Pancreas (tissue), 10 donors: Measurements from ENCODE around the gene PPM1A. TPM values are rescaled to one million over a fixed set of nuclear protein-coding genes. Genes with fewer than 3 reads are reported as not detected.

Experiments used
- ATAC-seq, 4 donors: fragments of 200-7000 bp; cut with Tn5 transposase; one replicate each; pipeline versions ENCODE4 v1.8.0 to v1.9.1; 2020; ENCODE audit warnings: mild to moderate bottlenecking in 4 of 4, moderate library complexity in 4 of 4
- DNase-seq, 6 donors: peaks; one replicate each; pipeline ENCODE4 v3.0.0-alpha.2; 2020
- FAIRE-seq: peaks from 2 replicates; lab custom pipeline; 2012; peaks lifted over from hg19 to GRCh38; lab: Jason Lieb, UNC
- H3K27ac ChIP-seq, 4 donors: fragments of 200-600 bp; sonication (generic); 1 replicate in 3 of 4; 2 replicates in 1 of 4; pipeline versions ENCODE4 v1.5.0 to v1.8.0; 2020
- H3K27me3 ChIP-seq, 4 donors: fragments of 200-600 bp; one replicate each; pipeline ENCODE4 v1.8.0; 2021
- H3K36me3 ChIP-seq, 3 donors: fragments of 200-600 bp; sonication (generic) in 1 of 3; one replicate each; pipeline versions ENCODE4 v1.5.0 to v1.8.0; 2020 to 2021
- H3K4me1 ChIP-seq, 3 donors: fragments of 200-600 bp; one replicate each; pipeline ENCODE4 v1.8.0; 2021
- H3K4me3 ChIP-seq, 4 donors: fragments of 200-600 bp; sonication (generic) in 2 of 4; one replicate each; pipeline versions ENCODE4 v1.5.0 to v1.8.0; 2020 to 2021
- H3K9me3 ChIP-seq, 4 donors: fragments of 200-600 bp; one replicate each; pipeline ENCODE4 v1.8.0; 2021
- WGBS, 2 donors: extraction: QIAGEN DNeasy Blood & Tissue Kit; methylation state at CpG; one replicate each; pipeline ENCODE4 v1.1.7; 2013; 5-methylcytosine and 5-hydroxymethylcytosine counted together
- intact Hi-C, 3 donors: fragments of 100-400 bp; cut with DNase I; formaldehyde crosslinking; loops; one replicate each; pipeline versions ENCODE4 v1.11.1 to v1.14.2; 2022
- polyA plus RNA-seq, 2 donors: library from polyadenylated mRNA; stranded (reverse); fragments of 200-250 nt; gene quantifications; one replicate each; pipeline ENCODE4 v1.2.3, GENCODE V29; 2013
- total RNA-seq, 6 donors: library from RNA; stranded (reverse); fragmentation: NEBNext Ultra II Directional in 4 of 6; extraction: Animal tissue kit (Norgen Biotek cat#: 25700) in 4 of 6; gene quantifications; one replicate each; pipeline versions ENCODE4 v1.2.1 to v1.2.4, GENCODE V29; 2021 to 2023
- TF ChIP-seq, protein P1 (sequence below), 4 donors: fragments of 200-600 bp; sonication (generic) in 3 of 4; IDR thresholded peaks; one replicate each; pipeline versions ENCODE4 v1.5.0 to v1.8.0; 2021; ENCODE audit warnings: antibody characterized with exemption in 4 of 4
- donor health status: healthy with polysubstance abuse.
- donor health status: DM: no; HTN: no; CAD: no; lungs with moderate emphysema.
- donor health status: DM: no; HTN: no; CAD: no.
- donor health status: control.
- donor health status: control.
- donor health status: Bipolar disorder and iron deficiency.
- donor health status: DM: yes; HTN: yes; CAD: no.
- donor health status: DM: no; HTN: no; CAD: no.
- donor health status: DM: no; HTN: no; CAD: no.
- donor health status: DM: yes; HTN: yes; CAD: no.

The PPM1A gene
- total and polyA plus RNA-seq, 8 donors: 10.0 to 32.3 (median 23.7) TPM

DNA sequence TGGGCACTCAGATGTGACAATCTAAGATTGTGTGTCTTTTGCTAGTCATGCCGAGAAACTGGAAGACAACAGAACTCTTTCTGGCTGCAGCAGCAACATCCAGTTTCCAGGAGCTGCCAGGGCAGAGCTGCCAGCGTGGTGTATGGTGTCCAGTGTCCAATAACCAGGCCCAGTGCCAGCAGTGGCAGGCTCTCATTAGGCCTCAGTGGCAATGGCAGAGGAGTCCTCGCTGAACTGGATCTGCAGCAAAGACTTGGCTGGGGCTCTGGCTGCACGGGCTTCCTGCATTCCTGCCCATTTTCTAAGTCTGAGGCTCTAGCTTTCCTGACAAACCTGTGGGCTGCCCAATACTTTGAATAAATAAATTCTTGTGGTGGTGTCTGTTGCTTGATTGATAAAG is 26.2 kb upstream of the PPM1A start:
- ATAC-seq: peak; percentile 78 to 93 (median 86)
- DNase-seq: peak; percentile 49 to 74 (median 66)
- WGBS, 2 donors: 29 to 34% methylated on average over 4 of the region's 4 CpGs
- no peaks in the 10 kb centered on the region for H3K36me3 ChIP-seq
- H3K27ac ChIP-seq: no peak overlapping the region
- no peaks in the 10 kb centered on the region for H3K4me1 ChIP-seq
- no peaks in the 10 kb centered on the region for H3K9me3 ChIP-seq
- FAIRE-seq: no peak
- H3K27me3 ChIP-seq: no peaks in the 10 kb centered on the region
- intact Hi-C loops: no loop called here
- TF ChIP-seq, protein P1, sequence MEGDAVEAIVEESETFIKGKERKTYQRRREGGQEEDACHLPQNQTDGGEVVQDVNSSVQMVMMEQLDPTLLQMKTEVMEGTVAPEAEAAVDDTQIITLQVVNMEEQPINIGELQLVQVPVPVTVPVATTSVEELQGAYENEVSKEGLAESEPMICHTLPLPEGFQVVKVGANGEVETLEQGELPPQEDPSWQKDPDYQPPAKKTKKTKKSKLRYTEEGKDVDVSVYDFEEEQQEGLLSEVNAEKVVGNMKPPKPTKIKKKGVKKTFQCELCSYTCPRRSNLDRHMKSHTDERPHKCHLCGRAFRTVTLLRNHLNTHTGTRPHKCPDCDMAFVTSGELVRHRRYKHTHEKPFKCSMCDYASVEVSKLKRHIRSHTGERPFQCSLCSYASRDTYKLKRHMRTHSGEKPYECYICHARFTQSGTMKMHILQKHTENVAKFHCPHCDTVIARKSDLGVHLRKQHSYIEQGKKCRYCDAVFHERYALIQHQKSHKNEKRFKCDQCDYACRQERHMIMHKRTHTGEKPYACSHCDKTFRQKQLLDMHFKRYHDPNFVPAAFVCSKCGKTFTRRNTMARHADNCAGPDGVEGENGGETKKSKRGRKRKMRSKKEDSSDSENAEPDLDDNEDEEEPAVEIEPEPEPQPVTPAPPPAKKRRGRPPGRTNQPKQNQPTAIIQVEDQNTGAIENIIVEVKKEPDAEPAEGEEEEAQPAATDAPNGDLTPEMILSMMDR (IDR thresholded peaks at IDR 0.05): no peak
- no peak overlapping the region for H3K4me3 ChIP-seq

- H3K4me1 ChIP-seq: no peaks in the 10 kb centered on the region
- TF ChIP-seq, protein P1 (IDR thresholded peaks at IDR 0.05): no peak
- no peak overlapping the region for H3K4me3 ChIP-seq
- intact Hi-C loops: no loop called here
- no peak overlapping the region for H3K27ac ChIP-seq
- no peak for DNase-seq
- no peaks in the 10 kb centered on the region for H3K27me3 ChIP-seq
- no peaks in the 10 kb centered on the region for H3K9me3 ChIP-seq
- no peak for FAIRE-seq
- H3K36me3 ChIP-seq: no peaks in the 10 kb centered on the region
- 81 to 82% methylated on average over 3 of the region's 3 CpGs for WGBS, 2 donors
- ATAC-seq: no peak
Measured at GRCh38 chr14:60225265-60225664, 23.8 kb upstream of the PPM1A start.

DNA sequence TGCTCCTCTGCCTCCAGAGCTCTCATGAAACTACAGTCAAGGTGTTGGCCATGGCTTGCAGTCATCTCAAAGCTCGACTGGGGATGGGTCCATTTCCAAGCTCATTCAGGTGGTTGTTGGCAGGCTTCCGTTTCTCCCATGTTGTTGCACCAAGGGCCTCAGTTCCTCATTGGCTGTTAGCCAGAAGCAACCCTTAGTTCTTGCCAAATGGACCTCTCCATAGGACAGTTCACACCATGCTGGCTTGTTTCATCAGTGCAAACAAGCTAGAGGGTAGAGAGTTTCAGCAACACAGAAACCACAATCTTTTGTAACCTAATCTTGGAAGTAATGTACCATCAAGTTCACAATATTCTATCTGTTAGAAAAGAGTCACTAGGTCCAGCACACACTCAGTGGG is 22.7 kb upstream of the PPM1A start:
- DNase-seq: no peak
- WGBS, 2 donors: 56 to 63% methylated on average over 2 of the region's 2 CpGs
- TF ChIP-seq, protein P1 (IDR thresholded peaks at IDR 0.05): no peak
- FAIRE-seq: no peak
- Histone ChIP-seq H3K27ac (no peak overlapping the region), H3K4me1 (no peaks in the 10 kb centered on the region), H3K36me3 (no peaks in the 10 kb centered on the region), H3K4me3 (no peak overlapping the region), H3K9me3 (no peaks in the 10 kb centered on the region), H3K27me3 (no peaks in the 10 kb centered on the region)
- intact Hi-C loops: no loop called here
- no peak for ATAC-seq

DNA sequence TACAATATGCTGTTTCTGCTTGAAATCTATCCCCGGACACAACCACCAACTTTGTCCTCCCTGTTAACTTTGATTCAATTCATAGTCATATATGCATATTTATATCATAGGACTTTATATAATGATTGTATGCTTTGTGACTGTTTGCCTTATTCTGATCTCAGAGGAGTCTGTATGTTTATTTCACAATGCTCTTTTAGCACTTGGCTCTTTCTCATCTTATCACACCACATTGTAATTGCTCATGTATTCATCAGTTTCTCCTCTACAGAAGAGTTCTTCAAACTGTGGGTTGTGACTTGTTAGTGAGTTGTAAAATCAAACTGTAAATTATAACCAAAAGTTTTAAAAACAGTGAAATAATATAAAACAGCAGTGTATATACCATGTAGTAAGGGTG is 21.7 kb upstream of the PPM1A start:
- ATAC-seq: no peak
- no peak overlapping the region for H3K4me3 ChIP-seq
- H3K4me1 ChIP-seq: no peaks in the 10 kb centered on the region
- 96 to 97% methylated on average over 1 of the region's 1 CpG for WGBS, 2 donors
- no peaks in the 10 kb centered on the region for H3K36me3 ChIP-seq
- intact Hi-C loops: no loop called here
- FAIRE-seq: no peak
- TF ChIP-seq, protein P1 (IDR thresholded peaks at IDR 0.05): no peak
- no peak for DNase-seq
- H3K9me3 ChIP-seq: no peaks in the 10 kb centered on the region
- H3K27me3 ChIP-seq: no peaks in the 10 kb centered on the region
- no peak overlapping the region for H3K27ac ChIP-seq

- no peaks in the 10 kb centered on the region for H3K9me3 ChIP-seq
- FAIRE-seq (no peak), ATAC-seq (no peak), DNase-seq (no peak)
- H3K4me1 ChIP-seq: no peaks in the 10 kb centered on the region
- TF ChIP-seq, protein P1 (IDR thresholded peaks at IDR 0.05): no peak
- H3K36me3 ChIP-seq: no peaks in the 10 kb centered on the region
- intact Hi-C loops: no loop called here
- no peak overlapping the region for H3K27ac ChIP-seq
- no peaks in the 10 kb centered on the region for H3K27me3 ChIP-seq
- no peak overlapping the region for H3K4me3 ChIP-seq
Measured at GRCh38 chr14:60229614-60230013, 19.4 kb upstream of the PPM1A start.
